Stimulated activated naive B cell treated with anti-CD40 and anti-IgM and Interleukin-4, amounts not matched to agents 10 μg/mL and 1 μg/mL and 100 μg/mL, for 72 hours (primary cell): ENCODE results near the gene IFI44.

Experiments used
- ATAC-seq, 2 donors: fragments of 150-1000 bp; cut with Tn5 transposase; replicated peaks; 2 replicates each; pipeline ENCODE4 v1.10.0; 2021; ENCODE audit warnings: moderate library complexity in 1 of 2
- DNase-seq: peaks from one replicate; pipeline ENCODE4 v3.0.0; 2021
- H3K27ac Mint-ChIP-seq: one replicate; pipeline ENCODE4 v1.8.0; 2022; ENCODE audit warnings: mild to moderate bottlenecking, mixed read lengths
- H3K27me3 Mint-ChIP-seq, 2 donors: one replicate each; pipeline ENCODE4 v1.8.0; 2022; ENCODE audit warnings: mixed read lengths in 2 of 2
- H3K36me3 Mint-ChIP-seq, 2 donors: one replicate each; pipeline ENCODE4 v1.8.0; 2022; ENCODE audit warnings: mixed read lengths in 2 of 2, mild to moderate bottlenecking in 1 of 2
- H3K4me1 Mint-ChIP-seq, 2 donors: one replicate each; pipeline ENCODE4 v1.8.0; 2022; ENCODE audit warnings: mixed read lengths in 2 of 2, mild to moderate bottlenecking in 1 of 2
- H3K4me3 Mint-ChIP-seq, 2 donors: one replicate each; pipeline ENCODE4 v1.8.0; 2022; ENCODE audit warnings: mild to moderate bottlenecking in 2 of 2, mixed read lengths in 2 of 2, moderate library complexity in 1 of 2
- H3K9me3 Mint-ChIP-seq, 2 donors: one replicate each; pipeline ENCODE4 v1.8.0; 2022; ENCODE audit warnings: mixed read lengths in 2 of 2, mild to moderate bottlenecking in 1 of 2

The IFI44 gene

GRCh38 chr1:78672428-78672827 lies 22.8 kb downstream of the IFI44 start:
- Mint-ChIP-seq H3K9me3 (no peaks in the 10 kb centered on the region), H3K4me1 (no peaks in the 10 kb centered on the region), H3K27me3 (no peaks in the 10 kb centered on the region), H3K4me3 (no peak overlapping the region), H3K27ac (no peak overlapping the region), H3K36me3 (no peaks in the 10 kb centered on the region)
- ATAC-seq = no peak
- DNase-seq = no peak

- ATAC-seq (peak in 1 of 2 donors; percentile 33), DNase-seq (no peak)
- H3K27ac Mint-ChIP-seq = no peak overlapping the region
Observed at GRCh38 chr1:78673120-78673519, 23.5 kb downstream of the IFI44 start.

GRCh38 chr1:78676347-78676982 lies 26.8 kb downstream of the IFI44 start:
- Mint-ChIP-seq H3K4me1 (peaks cover 1 to 8% of the 10 kb centered on the region in 2 donors), H3K36me3 (no peaks in the 10 kb centered on the region), H3K4me3 (no peak overlapping the region), H3K27ac (no peak overlapping the region), H3K27me3 (no peaks in the 10 kb centered on the region), H3K9me3 (no peaks in the 10 kb centered on the region)
- ATAC-seq (peak; percentile 50 to 66), DNase-seq (no peak)

More at GRCh38 chr1:78673120-78673519, 23.5 kb downstream of the IFI44 start:
- Mint-ChIP-seq H3K27me3 (no peaks in the 10 kb centered on the region), H3K9me3 (no peaks in the 10 kb centered on the region), H3K4me3 (no peak overlapping the region), H3K4me1 (peaks cover under 1 to 5% of the 10 kb centered on the region in 2 donors), H3K36me3 (no peaks in the 10 kb centered on the region)

GRCh38 chr1:78676993-78677392 lies 27.4 kb downstream of the IFI44 start:
- DNase-seq = no peak
- ATAC-seq = no peak
- no peaks in the 10 kb centered on the region for H3K27me3 Mint-ChIP-seq
- no peaks in the 10 kb centered on the region for H3K36me3 Mint-ChIP-seq
- no peak overlapping the region for H3K4me3 Mint-ChIP-seq
- H3K4me1 Mint-ChIP-seq = peaks cover 1 to 8% of the 10 kb centered on the region in 2 donors
- no peak overlapping the region for H3K27ac Mint-ChIP-seq
- no peaks in the 10 kb centered on the region for H3K9me3 Mint-ChIP-seq

- H3K4me1 Mint-ChIP-seq = peaks cover 1 to 8% of the 10 kb centered on the region in 2 donors
- H3K4me3 Mint-ChIP-seq = no peak overlapping the region
- H3K9me3 Mint-ChIP-seq = no peaks in the 10 kb centered on the region
- ATAC-seq = no peak
- no peaks in the 10 kb centered on the region for H3K36me3 Mint-ChIP-seq
- DNase-seq = no peak
- H3K27me3 Mint-ChIP-seq = no peaks in the 10 kb centered on the region
- H3K27ac Mint-ChIP-seq = no peak overlapping the region
Observed at GRCh38 chr1:78677788-78678187, 28.2 kb downstream of the IFI44 start.

- H3K9me3 Mint-ChIP-seq = no peaks in the 10 kb centered on the region
- H3K36me3 Mint-ChIP-seq = no peaks in the 10 kb centered on the region
- H3K27ac Mint-ChIP-seq = no peak overlapping the region
- no peak overlapping the region for H3K4me3 Mint-ChIP-seq
- DNase-seq = no peak
- no peaks in the 10 kb centered on the region for H3K27me3 Mint-ChIP-seq
- no peak for ATAC-seq
- peaks cover 1 to 8% of the 10 kb centered on the region in 2 donors for H3K4me1 Mint-ChIP-seq
Observed at GRCh38 chr1:78678324-78678723, 28.7 kb downstream of the IFI44 start.

- ATAC-seq = no peak
- Mint-ChIP-seq H3K4me1 (peaks cover 1 to 8% of the 10 kb centered on the region in 2 donors), H3K36me3 (no peaks in the 10 kb centered on the region), H3K27ac (no peak overlapping the region), H3K9me3 (no peaks in the 10 kb centered on the region), H3K4me3 (no peak overlapping the region), H3K27me3 (peaks cover 0 to 5% of the 10 kb centered on the region in 2 donors)
- no peak for DNase-seq
Observed at GRCh38 chr1:78681265-78681664, 31.6 kb downstream of the IFI44 start.

- Mint-ChIP-seq H3K4me3 (no peak overlapping the region), H3K36me3 (no peaks in the 10 kb centered on the region), H3K4me1 (peaks cover 1 to 8% of the 10 kb centered on the region in 2 donors), H3K27ac (no peak overlapping the region), H3K9me3 (no peaks in the 10 kb centered on the region), H3K27me3 (peaks cover 0 to 5% of the 10 kb centered on the region in 2 donors)
- ATAC-seq = no peak
- DNase-seq = no peak
Observed at GRCh38 chr1:78682496-78682895, 32.9 kb downstream of the IFI44 start.

- Mint-ChIP-seq H3K27me3 (peaks cover 0 to 5% of the 10 kb centered on the region in 2 donors), H3K4me3 (no peak overlapping the region), H3K36me3 (no peaks in the 10 kb centered on the region), H3K27ac (no peak overlapping the region), H3K9me3 (no peaks in the 10 kb centered on the region), H3K4me1 (peaks cover 1 to 4% of the 10 kb centered on the region in 2 donors)
- ATAC-seq = no peak
- no peak for DNase-seq
Observed at GRCh38 chr1:78683079-78683478, 33.4 kb downstream of the IFI44 start.

GRCh38 chr1:78687315-78687714 lies 37.7 kb downstream of the IFI44 start:
- no peak for ATAC-seq
- H3K27me3 Mint-ChIP-seq = peaks cover 6 to 8% of the 10 kb centered on the region in 2 donors
- no peak overlapping the region for H3K27ac Mint-ChIP-seq
- no peaks in the 10 kb centered on the region for H3K9me3 Mint-ChIP-seq
- H3K4me1 Mint-ChIP-seq = no peaks in the 10 kb centered on the region
- no peak overlapping the region for H3K4me3 Mint-ChIP-seq
- DNase-seq = no peak
- H3K36me3 Mint-ChIP-seq = no peaks in the 10 kb centered on the region

- no peak overlapping the region for H3K27ac Mint-ChIP-seq
- DNase-seq = no peak
- H3K4me3 Mint-ChIP-seq = no peak overlapping the region
- no peaks in the 10 kb centered on the region for H3K9me3 Mint-ChIP-seq
- H3K27me3 Mint-ChIP-seq = peaks cover 6 to 8% of the 10 kb centered on the region in 2 donors
- no peak for ATAC-seq
- H3K36me3 Mint-ChIP-seq = no peaks in the 10 kb centered on the region
- H3K4me1 Mint-ChIP-seq = no peaks in the 10 kb centered on the region
Observed at GRCh38 chr1:78687914-78688313, 38.3 kb downstream of the IFI44 start.

GRCh38 chr1:78688697-78689096 lies 39.1 kb downstream of the IFI44 start:
- Mint-ChIP-seq H3K9me3 (no peaks in the 10 kb centered on the region), H3K4me1 (no peaks in the 10 kb centered on the region), H3K27me3 (peaks cover 6 to 8% of the 10 kb centered on the region in 2 donors), H3K36me3 (no peaks in the 10 kb centered on the region), H3K4me3 (no peak overlapping the region), H3K27ac (no peak overlapping the region)
- DNase-seq (no peak), ATAC-seq (no peak)

- ATAC-seq = no peak
- peaks cover 3 to 6% of the 10 kb centered on the region in 2 donors for H3K27me3 Mint-ChIP-seq
- H3K4me1 Mint-ChIP-seq = no peaks in the 10 kb centered on the region
Observed at GRCh38 chr1:78690516-78690915, 40.9 kb downstream of the IFI44 start.

GRCh38 chr1:78691995-78692747 lies 42.5 kb downstream of the IFI44 start:
- no peaks in the 10 kb centered on the region for H3K9me3 Mint-ChIP-seq

More at GRCh38 chr1:78690516-78690915, 40.9 kb downstream of the IFI44 start:
- no peak for DNase-seq
- Mint-ChIP-seq H3K9me3 (no peaks in the 10 kb centered on the region), H3K27ac (no peak overlapping the region), H3K4me3 (no peak overlapping the region), H3K36me3 (no peaks in the 10 kb centered on the region)

GRCh38 chr1:78699813-78700212 lies 50.2 kb downstream of the IFI44 start:
- no peaks in the 10 kb centered on the region for H3K4me1 Mint-ChIP-seq
- peaks cover 6 to 17% of the 10 kb centered on the region in 2 donors for H3K27me3 Mint-ChIP-seq
- peaks cover 11 to 16% of the 10 kb centered on the region in 2 donors for H3K9me3 Mint-ChIP-seq
- DNase-seq (no peak), ATAC-seq (no peak)
- no peak overlapping the region for H3K27ac Mint-ChIP-seq
- no peak overlapping the region for H3K4me3 Mint-ChIP-seq
- peaks cover 0 to 2% of the 10 kb centered on the region in 2 donors for H3K36me3 Mint-ChIP-seq

More at GRCh38 chr1:78691995-78692747, 42.5 kb downstream of the IFI44 start:
- H3K27ac Mint-ChIP-seq = no peak overlapping the region
- no peaks in the 10 kb centered on the region for H3K36me3 Mint-ChIP-seq
- no peak overlapping the region for H3K4me3 Mint-ChIP-seq
- H3K27me3 Mint-ChIP-seq = peaks cover 3 to 6% of the 10 kb centered on the region in 2 donors
- H3K4me1 Mint-ChIP-seq = no peaks in the 10 kb centered on the region
- DNase-seq (no peak), ATAC-seq (peak in 1 of 2 donors; percentile 38)
